ENCODE measurements around the gene SNUPN. TPM values are rescaled to one million over a fixed set of nuclear protein-coding genes. Genes with fewer than 3 reads are reported as not detected.
"Not testable (repeated sequence)": the region's sequence is repeated elsewhere in the genome, so short reads cannot be mapped to it uniquely, and the experiment has no call there.

Gene SNUPN
- total and polyA plus RNA-seq, 8 donors = 4.7 to 29.2 (median 16.4) TPM

GRCh38 chr15:75573648-75574384, 51.7 kb downstream of the SNUPN start:
- 95 to 98% (median 96%) methylated on average over 5 of the region's 5 CpGs for WGBS, 5 donors
- peaks cover 15 to 66% (median 39%) of the 10 kb centered on the region in 4 donors for H3K4me1 ChIP-seq

DNA sequence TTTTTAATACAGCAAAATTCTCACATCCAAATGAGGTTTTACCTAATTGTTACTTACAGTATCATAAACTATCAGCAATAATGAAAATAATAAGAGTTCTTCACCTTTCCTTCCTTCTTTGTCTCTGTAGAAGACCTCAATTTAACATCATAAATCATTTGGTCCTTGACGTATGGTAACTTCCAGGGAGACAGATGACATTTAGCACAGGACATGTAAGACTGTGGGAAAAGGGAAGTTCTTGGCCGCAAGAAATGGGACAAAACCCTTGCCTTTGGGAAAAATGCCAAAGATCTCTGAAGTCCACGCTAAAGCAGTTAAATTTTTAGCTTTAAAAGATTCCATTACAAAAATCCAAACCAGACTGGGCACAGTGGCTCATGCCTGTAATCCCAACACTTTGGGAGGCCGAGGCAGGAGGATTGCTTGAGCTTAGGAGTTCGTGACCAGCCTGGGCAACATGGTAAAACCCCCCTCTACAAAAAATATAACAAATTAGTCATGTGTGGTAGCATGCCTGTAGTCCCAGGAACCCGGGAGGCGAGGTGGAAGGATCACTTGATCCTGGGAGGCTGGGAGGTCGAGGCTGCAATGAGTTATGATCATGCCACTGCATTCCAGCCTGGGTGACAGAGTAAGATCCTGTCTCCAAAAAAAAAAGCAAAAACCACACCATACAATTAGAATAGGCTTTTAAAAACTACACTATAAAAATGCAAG, 55.2 kb downstream of the SNUPN start:
- no peak overlapping the region for H3K4me3 ChIP-seq
- peaks cover 6 to 47% (median 22%) of the 10 kb centered on the region in 4 donors for H3K4me1 ChIP-seq
- no peaks in the 10 kb centered on the region for H3K27me3 ChIP-seq
- intact Hi-C loops (cut with DNase I; ENCODE audit: low total_unique reads) = no loop called here
- peak in 1 of 2 donors; percentile 13 for DNase-seq
- no peak overlapping the region for H3K27ac ChIP-seq
- H3K36me3 ChIP-seq = peaks cover 0 to 11% (median 0%) of the 10 kb centered on the region in 4 donors
- TF ChIP-seq, protein P1, sequence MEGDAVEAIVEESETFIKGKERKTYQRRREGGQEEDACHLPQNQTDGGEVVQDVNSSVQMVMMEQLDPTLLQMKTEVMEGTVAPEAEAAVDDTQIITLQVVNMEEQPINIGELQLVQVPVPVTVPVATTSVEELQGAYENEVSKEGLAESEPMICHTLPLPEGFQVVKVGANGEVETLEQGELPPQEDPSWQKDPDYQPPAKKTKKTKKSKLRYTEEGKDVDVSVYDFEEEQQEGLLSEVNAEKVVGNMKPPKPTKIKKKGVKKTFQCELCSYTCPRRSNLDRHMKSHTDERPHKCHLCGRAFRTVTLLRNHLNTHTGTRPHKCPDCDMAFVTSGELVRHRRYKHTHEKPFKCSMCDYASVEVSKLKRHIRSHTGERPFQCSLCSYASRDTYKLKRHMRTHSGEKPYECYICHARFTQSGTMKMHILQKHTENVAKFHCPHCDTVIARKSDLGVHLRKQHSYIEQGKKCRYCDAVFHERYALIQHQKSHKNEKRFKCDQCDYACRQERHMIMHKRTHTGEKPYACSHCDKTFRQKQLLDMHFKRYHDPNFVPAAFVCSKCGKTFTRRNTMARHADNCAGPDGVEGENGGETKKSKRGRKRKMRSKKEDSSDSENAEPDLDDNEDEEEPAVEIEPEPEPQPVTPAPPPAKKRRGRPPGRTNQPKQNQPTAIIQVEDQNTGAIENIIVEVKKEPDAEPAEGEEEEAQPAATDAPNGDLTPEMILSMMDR (IDR thresholded peaks at IDR 0.05) = no peak
- TF ChIP-seq EP300 (IDR thresholded peaks at IDR 0.05) = no peak
- no peak for TF ChIP-seq POLR2A (IDR thresholded peaks at IDR 0.05)
- no peak for TF ChIP-seq POLR2AphosphoS5 (IDR thresholded peaks at IDR 0.05)
- H3K9me3 ChIP-seq = no peaks in the 10 kb centered on the region
- WGBS, 5 donors = 76 to 85% (median 80%) methylated on average over 8 of the region's 8 CpGs

More at GRCh38 chr15:75573648-75574384, 51.7 kb downstream of the SNUPN start:
- H3K36me3 ChIP-seq = peaks cover 0 to 4% (median 0%) of the 10 kb centered on the region in 4 donors
- H3K4me3 ChIP-seq = no peak overlapping the region
- no peak for DNase-seq
- intact Hi-C loops (cut with DNase I; ENCODE audit: low total_unique reads) = no loop called here
- H3K27me3 ChIP-seq = no peaks in the 10 kb centered on the region
- H3K27ac ChIP-seq = peak overlapping the region in 1 of 5 donors; percentile 20
- no peaks in the 10 kb centered on the region for H3K9me3 ChIP-seq
- no peak for TF ChIP-seq POLR2AphosphoS5 (IDR thresholded peaks at IDR 0.05)
- TF ChIP-seq, protein P1 (IDR thresholded peaks at IDR 0.05) = no peak
- no peak for TF ChIP-seq EP300 (IDR thresholded peaks at IDR 0.05)
- no peak for TF ChIP-seq POLR2A (IDR thresholded peaks at IDR 0.05)

- no peaks in the 10 kb centered on the region for H3K27me3 ChIP-seq
- TF ChIP-seq POLR2AphosphoS5 (IDR thresholded peaks at IDR 0.05) (no peak), POLR2A (IDR thresholded peaks at IDR 0.05) (no peak), EP300 (IDR thresholded peaks at IDR 0.05) (no peak)
- TF ChIP-seq, protein P1 (IDR thresholded peaks at IDR 0.05) = no peak
- intact Hi-C loops (cut with DNase I; ENCODE audit: low total_unique reads) = no loop called here
- H3K27ac ChIP-seq = no peak overlapping the region
- H3K4me3 ChIP-seq = no peak overlapping the region
- peaks cover 0 to 13% (median 9%) of the 10 kb centered on the region in 4 donors for H3K4me1 ChIP-seq
- peaks cover 0 to 7% (median 2%) of the 10 kb centered on the region in 4 donors for H3K36me3 ChIP-seq
- WGBS, 5 donors = 82 to 89% (median 86%) methylated on average over 3 of the region's 3 CpGs
- DNase-seq = no peak
- no peaks in the 10 kb centered on the region for H3K9me3 ChIP-seq
Measured at GRCh38 chr15:75565062-75565970, 60.2 kb downstream of the SNUPN start.

DNA sequence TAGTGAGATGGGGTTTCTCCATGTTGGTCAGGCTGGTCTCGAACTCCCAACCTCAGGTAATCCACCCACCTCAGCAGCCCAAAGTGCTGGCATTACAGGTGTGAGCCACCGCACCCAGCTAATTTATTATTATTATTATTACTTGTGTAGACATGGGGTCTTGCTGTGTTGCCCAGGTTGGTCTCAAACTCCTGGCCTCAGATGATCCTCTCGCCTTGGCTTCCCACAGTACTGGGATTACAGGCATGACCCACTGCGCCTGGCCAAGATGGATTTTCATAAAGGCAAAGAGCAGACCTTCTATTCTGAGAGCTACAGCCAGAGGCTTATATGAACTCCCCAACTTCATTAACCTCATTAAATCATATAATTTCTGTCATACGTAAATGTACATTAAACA, 63.6 kb downstream of the SNUPN start:
- no peak overlapping the region for H3K4me3 ChIP-seq
- H3K27ac ChIP-seq = no peak overlapping the region
- no peak for DNase-seq
- peaks cover 0 to 5% (median under 1%) of the 10 kb centered on the region in 4 donors for H3K36me3 ChIP-seq
- TF ChIP-seq POLR2AphosphoS5 (IDR thresholded peaks at IDR 0.05) = no peak
- no peak for TF ChIP-seq EP300 (IDR thresholded peaks at IDR 0.05)
- TF ChIP-seq, protein P1 (IDR thresholded peaks at IDR 0.05) = no peak
- TF ChIP-seq POLR2A (IDR thresholded peaks at IDR 0.05) = no peak
- no peaks in the 10 kb centered on the region for H3K9me3 ChIP-seq
- H3K4me1 ChIP-seq = peaks cover 0 to 5% (median 0%) of the 10 kb centered on the region in 4 donors
- H3K27me3 ChIP-seq = no peaks in the 10 kb centered on the region
- 93 to 96% (median 95%) methylated on average over 5 of the region's 5 CpGs for WGBS, 5 donors
- intact Hi-C loops (cut with DNase I; ENCODE audit: low total_unique reads) = no loop called here

GRCh38 chr15:75559360-75559759, 66.2 kb downstream of the SNUPN start:
- intact Hi-C loops (cut with DNase I; ENCODE audit: low total_unique reads); H3K4me1 ChIP-seq; H3K27ac ChIP-seq; H3K9me3 ChIP-seq; H3K27me3 ChIP-seq; H3K36me3 ChIP-seq; H3K4me3 ChIP-seq; DNase-seq: not testable (repeated sequence)
- WGBS, 5 donors = 84 to 94% (median 85%) methylated on average over 5 to 6 of the region's 6 CpGs

DNA sequence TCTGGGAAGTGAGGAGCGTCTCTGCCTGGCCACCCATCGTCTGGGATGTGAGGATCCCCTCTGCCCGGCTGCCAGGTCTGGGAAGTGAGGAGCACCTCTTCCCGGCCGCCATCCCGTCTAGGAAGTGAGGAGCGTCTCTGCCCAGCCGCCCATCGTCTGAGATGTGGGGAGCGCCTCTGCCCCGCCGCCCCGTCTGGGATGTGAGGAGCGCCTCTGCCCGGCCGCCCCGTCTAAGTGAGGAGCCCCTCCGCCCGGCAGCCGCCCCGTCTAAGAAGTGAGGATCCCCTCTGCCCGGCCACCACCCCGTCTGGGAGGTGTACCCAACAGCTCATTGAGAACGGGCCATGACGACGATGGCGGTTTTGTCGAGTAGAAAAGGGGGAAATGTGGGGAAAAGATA, 66.6 kb downstream of the SNUPN start:
- WGBS, 5 donors = 94 to 98% (median 95%) methylated on average over 7 to 27 of the region's 28 CpGs; no CpG with 5 or more reads in 1 of the 5 donors
- H3K36me3 ChIP-seq; H3K27ac ChIP-seq; H3K27me3 ChIP-seq; DNase-seq; H3K4me1 ChIP-seq; H3K4me3 ChIP-seq; H3K9me3 ChIP-seq; intact Hi-C loops (cut with DNase I; ENCODE audit: low total_unique reads): not testable (repeated sequence)
